GM12875 (cell line): ENCODE results near the gene STAT2.
"Not testable (repeated sequence)": the region's sequence is repeated elsewhere in the genome, so short reads cannot be mapped to it uniquely, and the experiment has no call there.

ENCODE experiments used
- H3K4me3 ChIP-seq: one replicate; pipeline ENCODE4 v1.5.1; 2011; ENCODE audit warnings: low read depth, low read length, control low read depth
- TF ChIP-seq, protein P1 (sequence below): IDR thresholded peaks from 2 replicates; pipeline ENCODE4 v1.5.1; 2011; ENCODE audit warnings: low read depth, mild to moderate bottlenecking, control low read depth, inconsistent platforms, low read length, moderate library complexity, borderline replicate concordance; ENCODE audit not compliant: insufficient read depth

STAT2 gene

DNA sequence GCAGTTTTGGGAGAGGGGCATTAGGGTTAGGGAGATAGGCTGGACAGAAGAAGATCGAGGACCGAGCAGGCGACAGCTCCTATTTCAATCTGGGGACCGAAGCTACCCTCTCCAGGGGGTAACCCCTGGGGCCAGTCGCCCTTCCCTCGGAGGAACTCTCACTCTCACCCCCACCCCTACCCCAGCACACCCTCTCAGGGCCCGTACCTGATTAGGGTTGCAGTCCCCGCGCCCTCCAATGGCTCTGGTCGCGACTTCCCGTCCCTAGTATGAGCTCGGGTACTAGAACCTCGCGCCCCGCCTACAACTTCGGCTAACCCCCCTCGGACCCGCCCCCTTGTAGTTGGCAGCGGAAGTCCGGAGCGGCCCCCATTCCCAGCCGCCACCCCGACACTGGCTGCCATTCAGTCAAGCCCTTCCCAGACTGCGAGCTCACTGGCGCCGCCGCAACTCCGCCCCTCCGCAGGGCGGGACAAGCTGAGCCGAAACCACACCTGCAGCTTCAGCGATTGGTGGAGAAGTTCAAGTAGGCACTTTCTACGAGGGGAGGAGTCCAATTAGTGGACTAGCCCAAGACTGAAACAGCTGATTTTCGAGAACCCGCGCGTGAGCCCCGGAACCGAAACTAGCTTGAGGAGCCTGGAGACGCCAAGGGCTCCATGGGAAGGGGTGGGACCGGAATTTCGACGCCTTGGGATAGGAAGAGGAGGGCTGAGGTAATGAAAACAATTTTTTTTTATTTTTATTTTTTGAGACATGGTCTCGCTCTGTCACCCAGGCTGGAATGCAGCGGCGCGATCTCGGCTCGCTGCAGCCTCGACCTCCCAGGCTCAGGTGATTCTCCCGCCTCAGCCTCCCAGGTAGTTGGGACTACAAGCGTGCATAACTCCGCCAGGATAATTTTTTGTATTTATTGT lies at the start of gene STAT2:
STAT2 (minus strand) TSS at position 257 of the 917 bp plus-strand sequence. CDS start 3,536 bp downstream, outside the sequence.
- H3K4me3 ChIP-seq = peak within 1 kb of the TSS; percentile 88
- TF ChIP-seq, protein P1, sequence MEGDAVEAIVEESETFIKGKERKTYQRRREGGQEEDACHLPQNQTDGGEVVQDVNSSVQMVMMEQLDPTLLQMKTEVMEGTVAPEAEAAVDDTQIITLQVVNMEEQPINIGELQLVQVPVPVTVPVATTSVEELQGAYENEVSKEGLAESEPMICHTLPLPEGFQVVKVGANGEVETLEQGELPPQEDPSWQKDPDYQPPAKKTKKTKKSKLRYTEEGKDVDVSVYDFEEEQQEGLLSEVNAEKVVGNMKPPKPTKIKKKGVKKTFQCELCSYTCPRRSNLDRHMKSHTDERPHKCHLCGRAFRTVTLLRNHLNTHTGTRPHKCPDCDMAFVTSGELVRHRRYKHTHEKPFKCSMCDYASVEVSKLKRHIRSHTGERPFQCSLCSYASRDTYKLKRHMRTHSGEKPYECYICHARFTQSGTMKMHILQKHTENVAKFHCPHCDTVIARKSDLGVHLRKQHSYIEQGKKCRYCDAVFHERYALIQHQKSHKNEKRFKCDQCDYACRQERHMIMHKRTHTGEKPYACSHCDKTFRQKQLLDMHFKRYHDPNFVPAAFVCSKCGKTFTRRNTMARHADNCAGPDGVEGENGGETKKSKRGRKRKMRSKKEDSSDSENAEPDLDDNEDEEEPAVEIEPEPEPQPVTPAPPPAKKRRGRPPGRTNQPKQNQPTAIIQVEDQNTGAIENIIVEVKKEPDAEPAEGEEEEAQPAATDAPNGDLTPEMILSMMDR = no peak

DNA sequence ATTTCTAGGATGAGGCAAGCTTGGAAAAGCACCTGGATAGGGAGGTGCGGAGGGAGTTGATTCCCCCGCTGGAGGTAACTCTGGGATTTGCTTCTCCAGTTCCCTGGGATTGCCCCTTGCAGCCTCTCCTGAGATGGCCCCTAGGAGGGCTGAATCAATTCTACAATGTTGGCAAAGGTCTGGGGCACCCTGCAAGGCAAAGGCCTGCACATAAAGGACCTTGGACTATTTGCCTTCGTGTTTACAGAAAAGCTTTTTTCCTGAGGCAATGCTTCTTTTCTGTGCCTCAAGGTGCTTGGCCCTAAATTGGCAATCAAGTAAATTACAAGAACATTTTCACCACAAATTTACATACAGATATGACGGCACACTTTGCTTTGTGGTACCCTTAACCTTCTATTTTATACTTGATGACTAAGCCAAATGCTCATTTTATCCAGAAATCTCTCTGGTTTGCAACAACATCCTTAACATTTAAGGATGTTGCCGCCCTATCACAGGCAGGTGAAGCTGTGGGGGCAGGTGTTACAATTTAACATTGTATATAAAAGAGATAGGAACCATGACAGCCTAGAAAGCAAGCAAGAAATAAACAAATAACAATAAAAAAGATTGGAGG lies 49.0 kb upstream of the STAT2 start:
- TF ChIP-seq, protein P1 = no peak
- no peak overlapping the region for H3K4me3 ChIP-seq

DNA sequence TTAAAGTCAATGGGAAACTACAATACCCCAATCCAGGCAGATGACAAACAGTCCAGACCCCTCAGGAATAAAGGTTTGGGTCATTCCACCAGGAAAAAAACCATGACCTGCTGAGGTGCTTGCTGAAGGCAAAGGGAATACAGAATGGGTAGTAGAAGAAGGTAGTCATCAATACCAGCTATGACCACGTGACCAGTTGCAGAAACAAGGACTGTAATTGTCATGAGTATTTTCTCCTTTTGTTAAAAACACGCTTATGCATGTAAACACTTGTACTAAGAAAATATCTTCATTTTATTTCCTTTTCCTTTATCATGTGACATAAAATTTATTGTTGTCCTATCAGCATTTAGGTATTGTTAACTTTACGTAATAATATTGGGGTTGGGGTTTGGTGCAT lies 44.3 kb upstream of the STAT2 start:
- not testable (repeated sequence) for H3K4me3 ChIP-seq

DNA sequence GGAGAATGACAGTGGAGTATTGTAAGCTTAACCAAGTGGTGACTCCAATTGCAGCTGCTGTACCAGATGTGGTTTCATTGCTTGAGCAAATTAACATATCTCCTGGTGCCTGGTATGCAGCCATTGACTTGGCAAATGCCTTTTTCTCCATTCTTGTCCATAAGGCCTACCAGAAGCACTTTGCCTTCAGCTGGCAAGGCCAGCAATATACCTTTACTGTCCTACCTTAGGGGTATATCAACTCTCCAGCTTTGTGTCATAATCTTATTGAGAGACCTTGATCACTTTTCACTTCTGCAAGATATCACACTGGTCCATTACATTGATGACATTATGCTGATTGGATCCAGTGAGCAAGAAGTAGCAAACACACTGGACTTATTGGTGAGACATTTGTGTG lies 41.7 kb upstream of the STAT2 start:
- not testable (repeated sequence) for H3K4me3 ChIP-seq

DNA sequence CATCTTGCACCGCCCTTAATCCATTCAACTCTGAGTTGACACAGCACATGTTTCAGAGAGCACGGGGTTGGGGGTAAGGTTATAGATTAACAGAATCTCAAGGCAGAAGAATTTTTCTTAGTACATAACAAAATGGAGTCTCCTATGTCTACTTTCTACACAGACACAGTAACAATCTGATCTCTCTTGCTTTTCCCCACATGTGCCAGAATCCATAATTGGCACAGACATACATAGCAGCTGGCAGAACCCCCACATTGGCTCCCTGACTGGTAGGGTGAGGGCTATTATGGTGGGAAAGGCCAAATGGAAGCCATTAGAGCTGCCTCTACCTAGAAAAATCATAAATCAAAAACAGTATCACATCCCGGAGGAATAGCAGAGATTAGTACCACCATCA lies 41.2 kb upstream of the STAT2 start:
- not testable (repeated sequence) for H3K4me3 ChIP-seq

DNA sequence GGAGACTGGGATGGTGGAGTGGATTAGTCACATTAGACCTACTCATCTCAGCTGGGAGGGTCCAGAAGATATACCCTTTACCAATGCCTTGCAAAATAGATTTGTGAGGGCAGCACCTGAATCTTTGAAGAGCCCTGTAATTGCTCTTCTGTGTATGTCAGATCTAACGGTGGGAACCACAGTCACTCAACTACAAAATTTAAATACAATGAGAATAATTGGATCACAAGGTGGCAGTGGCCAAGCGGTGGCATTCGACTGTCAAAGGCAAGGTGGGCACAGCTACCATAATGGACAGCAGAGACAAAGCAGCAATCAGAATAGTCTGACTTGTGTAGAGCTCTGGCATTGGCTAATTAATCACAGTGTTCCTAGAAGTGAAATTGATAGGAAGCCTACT lies 39.6 kb upstream of the STAT2 start:
- H3K4me3 ChIP-seq = not testable (repeated sequence)

DNA sequence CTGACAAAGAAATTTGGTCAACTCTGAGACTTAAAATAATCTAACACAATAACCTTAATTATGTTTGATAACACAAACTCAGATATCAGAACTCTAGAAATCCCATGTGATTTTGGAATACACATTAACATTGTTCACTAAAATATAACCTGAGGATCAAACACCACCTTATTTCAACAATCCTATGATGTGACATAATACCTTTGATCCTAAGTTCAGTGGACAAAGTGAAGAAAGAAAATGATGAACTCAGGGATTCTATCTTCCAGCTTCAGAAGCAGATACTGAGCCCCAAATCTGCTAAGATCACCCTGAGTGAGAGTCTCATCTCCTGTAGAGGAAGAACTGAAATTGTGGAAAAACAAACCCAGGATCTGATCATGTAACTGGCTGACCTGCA lies 38.4 kb upstream of the STAT2 start:
- no peak overlapping the region for H3K4me3 ChIP-seq
- TF ChIP-seq, protein P1 = no peak

DNA sequence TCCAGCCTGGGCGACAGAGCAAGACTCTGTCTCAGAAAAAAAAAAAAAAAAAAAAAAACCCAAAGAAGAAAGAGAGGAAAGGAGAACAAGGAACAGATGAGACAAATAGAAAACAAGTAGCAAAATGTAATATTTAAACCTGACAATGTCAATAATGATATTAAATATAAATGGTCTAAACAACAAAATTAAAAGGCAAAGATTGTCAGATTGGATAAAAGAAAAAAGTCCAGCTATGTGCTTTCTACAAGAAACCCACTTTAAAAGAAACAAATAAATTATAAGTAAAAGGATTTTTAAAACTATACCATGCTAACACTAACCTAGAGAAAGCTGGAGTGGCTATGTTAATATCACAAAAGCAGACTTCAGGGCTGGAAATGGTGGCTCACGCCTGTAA lies 32.4 kb upstream of the STAT2 start:
- TF ChIP-seq, protein P1 = no peak
- H3K4me3 ChIP-seq = no peak overlapping the region

DNA sequence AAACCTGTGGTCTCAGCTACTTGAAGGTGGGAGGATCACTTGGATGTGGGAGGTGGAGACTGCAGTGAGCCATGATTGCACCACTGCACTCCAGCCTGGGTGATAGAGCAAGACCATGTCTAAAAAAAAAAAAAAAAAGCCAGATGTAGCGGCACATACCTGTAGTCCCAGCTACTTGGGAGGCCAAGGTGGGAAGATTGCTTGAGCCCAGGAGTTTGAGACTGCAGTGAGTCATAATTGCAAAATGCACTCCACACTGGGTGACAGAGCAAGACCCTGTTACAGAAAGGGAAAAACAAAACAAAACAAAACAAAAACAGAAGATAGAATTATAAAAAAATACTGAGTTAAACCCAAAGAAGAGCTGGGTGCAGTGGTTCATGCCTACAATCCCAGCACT lies 31.8 kb upstream of the STAT2 start:
- H3K4me3 ChIP-seq = no peak overlapping the region
- TF ChIP-seq, protein P1 = no peak
